Measurements from ENCODE around the gene PXN.
"Not testable (repeated sequence)": the region's sequence is repeated elsewhere in the genome, so short reads cannot be mapped to it uniquely, and the experiment has no call there.

The PXN gene

DNA sequence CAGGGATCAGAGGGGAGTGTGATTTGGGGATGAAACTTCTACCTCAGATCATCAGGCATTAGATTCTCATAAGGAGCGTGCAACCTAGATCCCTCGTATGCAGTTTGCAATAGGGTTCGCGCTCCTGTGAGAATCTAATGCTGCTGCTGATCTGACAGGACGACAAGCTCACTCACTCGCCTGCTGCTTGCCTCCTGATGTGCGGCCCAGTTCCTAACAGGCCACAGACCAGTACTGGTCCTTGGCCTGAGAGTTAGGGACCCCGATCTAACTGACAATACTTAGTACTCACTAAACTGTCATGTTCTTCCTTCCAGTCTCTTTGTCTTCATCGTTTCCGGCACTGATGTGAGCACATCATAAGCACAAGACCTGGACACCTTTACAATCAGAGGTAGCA, 59.3 kb downstream of the PXN start:
- DNase-seq = no peak

DNA sequence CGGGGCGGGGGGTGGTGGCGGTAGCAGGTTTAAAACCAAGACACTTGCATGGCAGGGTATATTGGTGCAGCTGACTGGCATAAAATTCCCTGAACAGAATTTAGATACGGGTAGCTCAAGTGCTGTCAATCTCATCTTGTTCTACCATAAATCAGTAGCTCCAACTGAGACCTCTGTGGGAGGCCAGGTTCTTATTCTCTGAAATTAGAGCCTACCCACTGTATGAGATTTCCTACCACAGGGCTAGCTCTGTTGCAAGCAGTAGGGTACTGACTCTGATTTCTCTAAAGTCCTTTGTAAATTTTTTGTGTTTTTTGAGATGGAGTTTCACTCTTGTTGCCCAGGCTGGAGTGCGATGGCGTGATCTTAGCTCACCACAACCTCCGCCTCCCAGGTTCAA, 61.4 kb downstream of the PXN start:
- no peak for DNase-seq

DNA sequence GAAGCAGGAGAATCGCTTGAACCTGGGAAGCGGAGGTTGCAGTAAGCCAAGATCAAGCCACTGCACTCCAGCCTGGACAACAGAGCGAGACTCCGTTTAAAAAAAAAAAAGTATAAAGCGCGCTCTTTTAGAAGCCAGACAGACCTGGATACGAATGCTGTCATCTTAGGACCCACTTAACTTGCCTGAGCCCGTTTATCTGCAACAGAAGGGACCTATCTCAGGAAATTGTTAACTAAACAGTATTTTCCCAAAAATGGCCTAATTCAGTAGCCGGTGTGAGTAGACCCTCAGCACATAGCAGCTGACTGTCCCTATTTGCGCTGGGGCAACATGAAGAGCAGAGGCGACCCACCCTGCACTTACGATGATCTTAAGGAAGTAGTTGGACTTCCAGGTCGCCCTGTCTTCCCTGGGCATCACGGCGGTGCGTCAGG, 65.1 kb downstream of the PXN start:
- no peak for DNase-seq

DNA sequence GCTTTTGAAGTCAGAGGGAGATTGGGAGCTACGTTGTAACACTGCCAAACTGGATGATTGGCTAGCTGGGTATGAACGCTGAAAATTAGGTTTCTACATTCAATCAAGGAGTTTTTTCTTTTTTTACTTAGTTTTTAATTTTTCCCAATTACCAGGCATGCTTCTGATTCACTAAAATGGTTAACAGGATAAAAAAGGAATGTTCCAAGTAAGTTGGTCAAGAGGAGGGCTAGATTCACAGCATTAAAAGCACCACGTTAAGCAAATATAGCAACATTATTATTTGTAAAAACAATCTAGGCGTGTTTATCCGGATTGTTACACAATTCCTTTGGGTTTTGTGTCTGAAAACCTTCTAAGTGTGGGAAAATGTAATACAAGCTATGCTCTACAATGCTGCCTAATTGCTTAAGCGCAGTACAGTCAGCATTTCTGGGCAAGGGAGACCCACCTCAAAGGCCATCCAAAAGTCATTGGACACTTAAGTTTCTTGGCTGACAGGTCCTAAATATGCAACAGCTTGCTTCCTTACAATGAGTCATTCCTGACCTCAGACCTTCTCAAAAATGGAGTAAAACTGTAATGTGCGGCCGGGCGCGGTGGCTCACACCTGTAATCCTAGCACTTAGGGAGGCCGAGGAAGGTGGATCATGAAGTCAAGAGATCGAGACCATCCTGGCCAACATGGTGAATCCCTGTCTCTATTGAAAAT, 65.8 kb downstream of the PXN start:
- peak; percentile 32 for DNase-seq

DNA sequence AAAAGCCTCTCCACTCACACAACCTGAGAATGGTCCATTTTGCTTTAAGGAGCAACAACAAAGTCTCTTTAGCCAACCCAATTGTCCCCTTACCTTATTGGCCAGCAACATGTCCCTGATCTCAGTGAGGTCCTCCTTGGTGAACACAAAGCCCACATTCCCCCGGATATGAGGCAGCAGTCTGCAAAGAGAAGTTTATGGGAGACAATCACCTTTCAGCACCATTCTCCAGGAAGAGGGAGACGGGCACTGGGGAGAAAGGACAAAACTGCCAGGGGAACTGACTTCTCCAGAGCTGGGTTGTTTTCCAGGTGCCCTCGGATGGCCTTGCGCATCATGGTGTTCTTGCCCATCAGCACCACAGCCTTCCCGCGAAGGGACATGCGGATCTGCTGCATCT, 66.5 kb downstream of the PXN start:
- no peak for DNase-seq

DNA sequence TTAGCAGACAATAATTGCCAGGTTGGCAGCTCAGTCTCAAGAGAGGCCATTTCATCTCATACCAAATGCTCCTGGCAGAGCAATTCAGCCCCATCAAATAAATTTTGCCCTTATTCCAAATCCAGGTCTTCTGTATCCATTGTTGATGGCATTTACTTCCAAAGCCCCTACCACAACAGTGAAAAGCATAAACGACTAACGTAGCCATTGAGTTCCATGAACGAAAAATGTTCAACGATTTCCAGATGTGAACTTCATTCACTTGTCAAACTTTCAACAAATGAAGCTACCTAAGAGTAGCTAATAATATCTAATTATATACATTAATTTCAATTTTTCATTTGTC, 68.0 kb downstream of the PXN start:
- no peak for DNase-seq

DNA sequence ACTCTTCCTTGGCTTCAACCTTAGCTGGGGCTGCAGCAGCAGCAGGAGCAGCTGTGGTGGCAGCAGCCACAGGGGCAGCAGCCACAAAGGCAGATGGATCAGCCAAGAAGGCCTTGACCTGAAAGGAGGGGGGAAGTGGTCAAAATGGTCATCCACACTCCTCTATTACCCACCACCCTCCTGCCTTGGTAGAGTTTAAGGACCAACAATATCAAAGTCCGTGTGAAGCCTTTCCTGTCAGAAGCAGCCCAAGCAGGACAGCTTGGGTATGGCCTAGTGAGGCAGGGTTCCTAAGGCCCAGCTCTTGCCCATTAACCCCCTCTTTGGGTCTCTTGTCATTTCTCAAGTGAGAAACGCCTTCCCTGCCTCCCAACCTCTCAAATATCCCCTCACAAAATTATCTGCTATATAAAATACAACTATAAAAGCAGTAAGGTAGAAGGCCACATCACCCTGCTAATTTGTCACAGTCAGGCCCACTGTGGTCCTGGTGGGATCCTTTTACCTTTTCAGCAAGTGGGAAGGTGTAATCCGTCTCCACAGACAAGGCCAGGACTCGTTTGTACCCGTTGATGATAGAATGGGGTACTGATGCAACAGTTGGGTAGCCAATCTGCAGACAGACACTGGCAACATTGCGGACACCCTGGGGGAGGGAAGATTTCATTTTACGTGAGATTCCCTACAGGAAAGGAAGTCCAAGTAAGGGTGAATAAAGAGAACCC, 68.6 kb downstream of the PXN start:
- DNase-seq = peak; percentile 16

DNA sequence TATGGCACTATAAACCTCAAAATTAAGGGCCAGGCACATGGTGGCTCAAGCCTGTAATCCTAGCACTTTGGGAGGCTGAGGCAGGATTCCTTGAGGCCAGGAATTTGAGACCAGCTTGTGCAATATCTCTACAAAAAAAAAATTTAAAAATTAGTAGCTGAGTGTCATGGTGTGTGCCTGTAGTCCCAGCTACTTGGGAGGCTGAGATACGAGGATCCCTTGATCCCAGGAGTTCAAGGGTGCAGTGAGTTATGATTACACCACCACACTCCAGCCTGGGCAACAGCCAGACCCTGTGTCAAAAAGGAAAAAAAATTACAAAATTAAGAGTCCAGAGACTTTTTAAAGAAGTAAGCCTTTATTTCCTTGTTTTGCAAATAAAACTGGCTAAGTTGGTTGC, 69.2 kb downstream of the PXN start:
- no peak for DNase-seq

DNA sequence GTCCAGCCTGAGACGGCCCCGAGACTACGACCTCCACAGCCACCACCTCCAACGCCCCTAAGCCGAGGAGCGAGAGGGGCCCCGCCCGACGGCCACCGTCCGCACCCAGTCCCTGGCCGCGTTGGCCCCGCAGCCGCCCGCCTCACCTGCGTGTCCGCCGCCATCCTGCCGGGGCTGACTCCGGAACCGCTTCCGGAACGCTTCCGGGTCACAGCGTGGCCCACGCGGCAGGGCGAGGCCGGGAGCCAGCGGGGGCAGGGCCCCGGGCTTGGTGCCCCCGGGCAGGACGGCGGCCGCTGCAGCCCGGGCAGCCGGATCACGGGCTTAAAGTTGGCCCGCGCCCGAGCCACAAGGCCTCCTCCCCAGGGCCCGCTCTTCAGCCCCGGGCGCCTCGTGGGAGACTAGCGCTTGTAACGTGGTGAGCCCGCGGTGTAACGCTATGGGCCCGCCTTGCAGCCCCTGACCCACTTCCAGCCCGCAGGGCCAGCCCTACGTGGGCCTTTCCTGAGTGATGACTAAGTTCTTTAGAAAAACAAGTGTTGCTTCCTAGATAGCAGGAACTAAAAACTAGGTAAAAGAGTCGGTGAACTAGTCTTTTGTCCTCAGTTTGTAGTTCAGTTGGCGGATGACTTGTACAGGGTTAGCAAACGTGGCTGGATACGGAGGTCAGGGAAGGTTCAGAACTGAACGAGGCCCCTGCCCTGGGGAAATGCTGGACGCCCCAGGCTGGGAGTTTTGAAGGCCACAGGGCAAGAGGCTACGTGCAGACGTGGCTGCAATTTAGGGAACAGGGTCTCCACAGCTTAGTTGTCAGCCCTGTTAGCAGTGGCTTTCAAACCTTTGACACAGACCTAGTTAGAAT, 70.8 kb downstream of the PXN start, which contains the start of gene GCN1:
Gene GCN1 (minus strand): TSS at position 182 of the 862 bp plus-strand sequence. CDS start 18 bp downstream, at position 164.
- DNase-seq = peak; percentile 79

DNA sequence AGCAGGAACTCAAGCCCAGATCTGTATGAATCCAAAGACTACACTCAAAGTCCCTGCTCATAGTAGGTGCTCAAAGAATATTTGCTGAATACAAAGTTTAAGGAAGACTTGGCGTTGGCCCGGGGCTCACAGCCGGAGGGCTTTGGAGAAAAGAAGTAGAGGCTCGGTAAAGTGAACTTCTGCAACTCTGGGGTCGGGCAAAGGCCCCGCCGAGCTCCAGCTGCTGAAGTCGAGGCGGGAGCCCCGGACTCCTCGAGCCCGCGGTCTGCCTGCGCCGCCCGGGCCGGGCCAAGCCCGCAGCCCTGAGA, 71.3 kb downstream of the PXN start:
- no peak for DNase-seq

DNA sequence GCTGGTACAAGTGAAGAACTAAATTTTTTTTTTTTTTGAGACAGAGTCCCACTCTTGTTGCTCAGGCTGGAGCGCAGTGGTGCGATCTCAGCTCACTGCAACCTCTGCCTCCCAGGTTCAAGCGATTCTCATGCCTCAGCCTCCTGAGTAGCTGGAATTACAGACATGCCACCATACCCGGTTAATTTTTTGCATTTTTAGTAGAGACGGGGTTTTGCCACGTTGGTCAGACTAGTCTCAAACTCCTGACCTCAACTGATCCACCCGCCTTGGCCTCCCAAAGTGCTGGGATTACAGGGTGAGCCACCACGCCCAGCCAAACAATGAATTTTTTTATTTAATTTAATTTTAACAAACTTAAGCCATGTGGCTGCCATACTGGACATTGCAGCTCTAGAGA, 72.2 kb downstream of the PXN start:
- not testable (repeated sequence) for DNase-seq

DNA sequence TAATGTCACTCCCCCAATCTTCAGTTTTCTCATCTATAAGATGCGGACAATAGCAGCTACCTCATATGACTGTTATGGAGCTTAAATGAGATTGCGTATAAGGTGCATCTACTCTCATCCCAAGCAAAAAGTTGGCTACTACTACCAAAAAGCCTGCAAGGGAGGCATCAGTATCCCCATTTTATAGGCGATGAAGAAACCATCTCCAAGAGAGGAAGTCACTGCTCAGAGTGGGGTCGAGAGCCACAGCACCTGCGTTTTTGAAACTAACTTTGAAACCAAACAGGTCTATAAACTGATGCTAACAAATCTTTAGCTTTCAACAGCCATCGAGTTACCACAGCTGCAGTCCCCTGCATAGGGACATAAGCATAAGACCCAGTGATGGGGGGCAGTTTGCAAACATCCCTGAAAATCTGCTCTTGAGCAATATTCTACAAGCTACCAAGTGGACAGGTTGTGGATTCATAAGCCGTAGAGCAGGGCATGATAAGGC, 74.5 kb downstream of the PXN start:
- DNase-seq = no peak

DNA sequence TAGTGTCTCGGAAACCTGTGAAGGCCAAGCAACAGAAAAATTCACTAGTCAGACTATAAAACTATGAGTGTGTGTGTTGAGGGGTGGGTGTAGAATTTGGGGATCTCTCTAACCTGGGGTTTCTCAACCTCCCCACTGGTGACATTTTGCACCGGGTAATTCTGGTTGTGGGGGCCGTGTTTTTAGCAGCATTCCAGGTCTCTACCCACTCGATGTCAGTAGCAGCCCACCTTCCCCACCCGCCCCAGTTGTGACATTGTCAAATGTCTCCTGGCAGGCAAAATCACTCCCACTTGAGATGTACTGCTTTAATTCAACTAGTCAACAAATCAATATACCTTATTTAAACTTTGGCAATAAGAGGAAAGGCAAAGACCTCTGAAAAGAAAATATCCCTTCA, 75.1 kb downstream of the PXN start:
- no peak for DNase-seq

DNA sequence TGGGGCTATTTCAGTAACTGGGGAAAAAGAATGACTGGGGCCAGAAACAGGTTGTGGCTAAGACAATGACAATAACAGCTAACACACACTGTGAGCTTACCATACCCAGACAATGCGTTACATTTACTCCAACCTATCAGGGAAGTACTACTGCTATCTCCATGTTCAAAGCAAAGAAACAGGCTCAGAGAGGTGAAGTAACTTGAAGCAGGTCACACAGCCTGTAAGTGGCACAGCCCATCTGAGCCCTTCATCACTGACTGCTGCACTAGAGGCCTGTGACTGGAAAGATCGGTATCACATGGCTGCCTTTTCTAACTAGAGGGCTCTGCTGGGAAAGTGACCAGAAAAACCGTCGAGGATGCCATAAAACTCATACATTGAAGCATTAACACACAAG, 78.9 kb downstream of the PXN start:
- DNase-seq = no peak

DNA sequence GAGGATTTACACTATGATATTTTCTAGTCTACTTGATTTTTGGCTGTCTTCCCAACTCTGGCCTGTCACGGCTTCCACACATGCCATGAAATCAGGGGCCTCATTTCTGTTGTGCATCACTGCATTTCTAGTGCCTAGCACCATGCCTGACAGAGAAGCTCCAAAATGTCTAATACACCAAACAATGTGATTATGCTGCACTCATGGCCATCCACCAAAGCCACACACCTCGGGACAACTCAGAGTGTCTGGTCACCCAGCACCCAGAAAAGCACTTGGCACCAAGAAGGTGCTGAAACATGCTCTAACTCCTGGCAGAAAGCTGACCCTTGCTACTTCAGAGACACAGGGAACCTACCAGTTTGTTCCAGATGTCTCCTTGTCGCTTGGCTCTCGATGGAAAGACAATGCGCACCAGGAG, 82.3 kb downstream of the PXN start:
- no peak for DNase-seq

DNA sequence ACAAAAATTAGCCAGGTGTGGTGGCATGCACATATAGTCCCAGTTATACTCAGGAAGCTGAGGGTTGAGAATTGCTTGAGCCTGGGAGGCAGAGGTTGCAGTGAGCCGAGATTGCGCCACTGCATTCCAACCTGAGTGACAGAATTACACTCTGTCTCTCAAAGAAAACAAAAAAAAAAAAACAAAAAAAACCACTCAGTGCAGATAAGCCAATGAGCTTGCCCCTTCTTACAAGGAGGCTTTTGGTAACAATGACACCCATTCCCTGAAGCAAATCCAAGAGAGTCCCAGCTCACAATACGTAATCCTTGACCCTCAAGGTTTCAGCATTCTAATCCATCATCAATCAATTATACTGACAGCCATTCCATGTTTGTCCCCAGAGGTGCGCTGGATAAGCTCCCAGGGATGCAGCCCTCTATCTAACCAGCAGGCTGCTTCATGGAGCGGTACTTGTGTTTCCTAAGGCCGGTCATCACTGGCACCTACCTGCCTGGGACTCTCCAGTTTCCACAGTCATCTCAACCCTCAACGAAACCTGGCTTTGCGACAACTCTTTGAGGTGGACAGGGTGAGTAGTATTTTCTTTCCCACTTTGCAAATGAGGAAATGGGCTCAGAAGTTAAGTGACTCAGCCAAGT, 83.4 kb downstream of the PXN start:
- no peak for DNase-seq

DNA sequence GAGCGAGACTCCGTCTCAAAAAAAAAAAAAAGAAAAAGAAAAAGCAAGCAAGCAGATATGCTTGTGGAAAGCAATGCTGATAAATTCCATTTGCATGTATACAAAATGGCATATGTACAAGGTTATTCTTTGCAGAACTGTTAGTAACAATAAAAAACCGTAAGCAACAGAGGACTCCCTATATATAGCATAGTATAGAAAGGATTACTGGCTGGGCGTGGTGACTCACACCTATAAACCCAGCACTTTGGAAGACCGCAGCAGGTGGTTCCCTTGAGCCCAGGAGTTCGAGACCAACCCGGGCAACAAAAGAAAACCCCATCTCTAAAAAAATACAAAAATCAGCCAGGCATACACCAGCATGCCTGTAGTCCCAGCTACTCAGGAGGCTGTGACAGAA, 84.6 kb downstream of the PXN start:
- no peak for DNase-seq

DNA sequence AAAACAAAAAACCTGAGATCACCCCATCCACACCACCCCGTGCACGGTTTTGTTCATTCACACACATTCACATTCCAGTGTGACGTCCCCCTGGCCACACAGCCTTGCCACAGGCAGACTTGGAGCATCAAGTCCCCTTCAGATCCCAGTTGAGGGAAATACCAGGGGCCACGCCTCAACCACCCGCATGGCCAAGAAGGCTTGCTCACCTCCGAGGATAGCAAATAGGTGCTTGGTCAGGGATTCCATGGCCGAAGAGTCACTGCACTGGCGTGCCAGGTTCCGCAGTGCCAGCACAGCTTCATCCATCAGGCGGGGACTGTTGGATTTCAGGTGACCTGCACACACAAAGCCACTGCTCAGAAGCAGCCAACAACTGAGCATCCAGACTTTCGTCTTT, 90.0 kb downstream of the PXN start:
- no peak for DNase-seq

DNA sequence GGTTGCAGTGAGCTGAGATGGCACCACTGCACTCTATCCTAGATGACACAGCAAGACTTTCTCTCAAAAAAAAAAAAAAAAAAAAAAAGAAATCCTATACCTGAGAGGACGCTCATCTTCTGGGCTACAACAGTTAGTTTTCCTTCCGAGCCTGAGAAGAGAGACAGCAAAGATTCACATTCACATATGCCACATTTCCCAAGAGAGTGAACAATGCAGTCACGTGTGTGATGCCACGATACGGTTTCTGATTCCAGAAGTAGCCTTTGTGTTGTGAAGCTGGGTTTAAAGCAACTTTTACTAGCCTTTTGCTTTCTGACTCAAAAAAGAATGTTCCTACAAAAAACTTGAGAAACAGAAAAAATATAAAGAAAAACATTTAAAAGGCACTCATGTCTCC, 90.5 kb downstream of the PXN start:
- no peak for DNase-seq

DNA sequence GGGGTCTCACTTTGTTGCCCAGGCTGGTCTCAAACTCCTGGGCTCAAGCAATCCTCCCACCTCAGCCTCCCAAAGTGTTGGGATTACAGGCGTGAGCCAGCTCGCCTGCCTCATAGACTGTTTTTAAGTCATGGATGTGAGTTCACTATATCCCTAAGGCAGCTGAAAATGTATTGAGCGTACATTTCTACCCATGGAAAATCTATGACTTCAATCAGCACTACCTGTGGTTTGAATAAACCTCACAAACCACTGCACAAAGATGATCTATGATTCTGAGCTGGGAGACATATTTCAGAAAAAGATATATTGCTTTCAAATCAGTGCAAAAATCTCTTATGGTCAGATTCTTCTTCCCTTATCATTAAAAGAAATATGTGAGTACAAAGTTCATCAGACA, 93.5 kb downstream of the PXN start:
- no peak for DNase-seq

DNA sequence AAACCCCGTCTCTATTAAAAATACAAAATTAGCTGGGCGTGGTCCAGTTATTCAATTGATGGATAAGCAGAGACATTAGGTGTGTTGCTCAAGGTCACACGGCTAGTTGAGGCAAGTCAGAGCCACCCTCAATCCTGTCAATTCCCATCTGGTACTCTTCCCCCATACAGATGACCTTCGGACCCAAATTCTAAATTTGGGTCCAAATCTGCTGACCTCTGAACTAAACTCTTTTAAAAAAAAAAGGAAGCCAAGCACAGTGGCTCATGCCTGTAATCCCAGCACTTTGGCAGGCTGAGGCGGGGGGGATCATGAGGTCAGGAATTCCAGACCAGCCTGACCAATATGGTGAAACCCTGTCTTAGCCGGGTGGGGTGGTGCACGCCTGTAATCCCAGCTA, 94.9 kb downstream of the PXN start:
- no peak for DNase-seq

DNA sequence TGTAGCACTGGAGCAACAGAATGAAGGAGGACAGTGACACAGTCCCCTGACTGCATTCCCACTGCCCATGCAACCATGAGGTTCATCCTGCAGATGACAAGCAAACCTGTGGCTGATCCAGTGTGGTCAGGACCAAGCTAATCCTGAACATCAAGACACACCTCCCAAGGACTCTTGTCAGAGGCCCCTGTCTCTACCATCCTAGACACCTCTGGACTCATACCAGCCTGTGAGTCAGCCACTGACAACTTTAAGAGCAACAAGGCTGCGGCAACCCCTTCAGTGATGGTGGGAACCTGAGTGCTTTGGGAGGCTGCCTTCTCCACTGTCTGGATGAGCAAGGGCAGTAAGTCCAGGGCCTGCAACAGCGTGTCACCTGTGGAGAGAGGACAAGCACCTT, 95.6 kb downstream of the PXN start:
- no peak for DNase-seq

DNA sequence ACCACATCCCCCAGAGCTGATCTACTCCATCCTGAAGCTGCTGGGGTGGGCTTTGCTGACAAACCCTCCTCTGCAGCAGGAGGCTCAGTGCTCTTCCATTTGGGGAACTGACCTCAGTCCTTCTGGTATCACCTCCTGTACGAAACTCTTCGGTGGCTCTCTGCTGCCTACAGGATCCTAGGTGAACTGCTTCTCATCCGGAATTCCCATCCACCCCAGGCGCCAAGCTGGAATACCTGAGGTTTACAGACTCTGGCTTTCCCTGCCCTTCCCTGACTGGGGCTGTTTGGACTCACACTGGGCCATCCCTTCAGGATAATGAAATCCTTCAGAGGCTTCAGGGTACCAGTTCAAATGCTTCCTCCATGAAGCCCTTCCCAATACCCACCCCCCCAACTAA, 97.2 kb downstream of the PXN start:
- no peak for DNase-seq

Measured in MV-4-11 (cell line).